Inflammatory macrophage treated with lipopolysaccharide for 1 hour (primary cell): Measurements from ENCODE around the gene COMT.
A peak's percentile ranks its signal among the peaks of the same experiment; 100 is the strongest.
"Not testable (repeated sequence)": the region's sequence is repeated elsewhere in the genome, so short reads cannot be mapped to it uniquely, and the experiment has no call there.

Experiments used
- DNase-seq, 2 donors: peaks; one replicate each; pipeline ENCODE4 v3.0.0-alpha.2; 2020 to 2022

Gene COMT

GRCh38 chr22:19929586-19930550 is 11.7 kb upstream of the COMT start:
- no peak for DNase-seq

GRCh38 chr22:19930551-19931486 is 10.8 kb upstream of the COMT start:
- peak in 1 of 2 donors; percentile 48 for DNase-seq

GRCh38 chr22:19931514-19931913 is 10.1 kb upstream of the COMT start:
- DNase-seq: no peak

GRCh38 chr22:19932367-19933206 is 9.0 kb upstream of the COMT start:
- DNase-seq: peak; percentile 14 to 24

- no peak for DNase-seq
Observed at GRCh38 chr22:19933341-19934241, 8.0 kb upstream of the COMT start.

GRCh38 chr22:19935123-19935718 is 6.4 kb upstream of the COMT start:
- not testable (repeated sequence) for DNase-seq

- DNase-seq: no peak
Observed at GRCh38 chr22:19936513-19936912, 5.1 kb upstream of the COMT start.

GRCh38 chr22:19937616-19938473 is 3.7 kb upstream of the COMT start:
- peak; percentile 19 to 39 for DNase-seq

- DNase-seq: no peak
Observed at GRCh38 chr22:19940536-19941364, 822 bp upstream of the COMT start.

GRCh38 chr22:19942157-19943081 is 847 bp downstream of the COMT start:
- DNase-seq: peak; percentile 47 to 53

- DNase-seq: peak; percentile 41 to 48
Observed at GRCh38 chr22:19943082-19944026, 1.8 kb downstream of the COMT start.

GRCh38 chr22:19948057-19948760 is 6.6 kb downstream of the COMT start:
- DNase-seq: no peak

- DNase-seq: no peak
Observed at GRCh38 chr22:19951346-19951745, 9.8 kb downstream of the COMT start.

GRCh38 chr22:19955241-19956128 is 13.9 kb downstream of the COMT start:
- DNase-seq: no peak

GRCh38 chr22:19957445-19957844 is 15.9 kb downstream of the COMT start:
- no peak for DNase-seq
